RWPE2 (cell line): Measurements from ENCODE around the gene BAG1.

Experiments used
- ATAC-seq: fragments of 200-7000 bp; cut with Tn5 transposase; 3 replicates; pipeline ENCODE4 v1.9.1; 2021; ENCODE audit warnings: low read depth
- DNase-seq: peaks from one replicate; pipeline ENCODE4 v3.0.0-alpha.2; 2020; ENCODE audit warnings: low spot score
- H3K27ac ChIP-seq: fragments of 450-650 bp; 2 replicates; pipeline ENCODE4 v1.5.1; 2017; ENCODE audit warnings: mild to moderate bottlenecking; ENCODE audit not compliant: poor library complexity, severe bottlenecking
- H3K27me3 ChIP-seq: fragments of 250-450 bp; sonication (Bioruptor Pico); 2 replicates; pipeline ENCODE4 v1.5.1; 2021; ENCODE audit warnings: mild to moderate bottlenecking, moderate library complexity; ENCODE audit not compliant: insufficient read depth, poor library complexity, severe bottlenecking
- H3K36me3 ChIP-seq: fragments of 250-450 bp; sonication (Bioruptor Pico); 2 replicates; pipeline ENCODE4 v1.5.1; 2020; ENCODE audit warnings: low read depth, mild to moderate bottlenecking, moderate library complexity
- H3K4me1 ChIP-seq: fragments of 250-450 bp; sonication (Bioruptor Pico); 2 replicates; pipeline ENCODE4 v1.5.1; 2021; ENCODE audit warnings: mild to moderate bottlenecking, moderate library complexity; ENCODE audit not compliant: insufficient read depth, poor library complexity, severe bottlenecking
- H3K4me3 ChIP-seq: fragments of 250-450 bp; sonication (Bioruptor Pico); 2 replicates; pipeline ENCODE4 v1.5.1; 2021; ENCODE audit warnings: mild to moderate bottlenecking, moderate library complexity; ENCODE audit not compliant: severe bottlenecking
- H3K9me3 ChIP-seq: fragments of 250-450 bp; sonication (Bioruptor Pico); 2 replicates; pipeline ENCODE4 v1.5.1; 2021; ENCODE audit warnings: mild to moderate bottlenecking, moderate library complexity; ENCODE audit not compliant: severe bottlenecking
- TF ChIP-seq, protein P1 (sequence below): fragments of 450-650 bp; IDR thresholded peaks from one replicate; pipeline ENCODE4 v1.5.1; 2017; ENCODE audit warnings: mild to moderate bottlenecking, moderate library complexity; ENCODE audit not compliant: poor library complexity, severe bottlenecking

The BAG1 gene

DNA sequence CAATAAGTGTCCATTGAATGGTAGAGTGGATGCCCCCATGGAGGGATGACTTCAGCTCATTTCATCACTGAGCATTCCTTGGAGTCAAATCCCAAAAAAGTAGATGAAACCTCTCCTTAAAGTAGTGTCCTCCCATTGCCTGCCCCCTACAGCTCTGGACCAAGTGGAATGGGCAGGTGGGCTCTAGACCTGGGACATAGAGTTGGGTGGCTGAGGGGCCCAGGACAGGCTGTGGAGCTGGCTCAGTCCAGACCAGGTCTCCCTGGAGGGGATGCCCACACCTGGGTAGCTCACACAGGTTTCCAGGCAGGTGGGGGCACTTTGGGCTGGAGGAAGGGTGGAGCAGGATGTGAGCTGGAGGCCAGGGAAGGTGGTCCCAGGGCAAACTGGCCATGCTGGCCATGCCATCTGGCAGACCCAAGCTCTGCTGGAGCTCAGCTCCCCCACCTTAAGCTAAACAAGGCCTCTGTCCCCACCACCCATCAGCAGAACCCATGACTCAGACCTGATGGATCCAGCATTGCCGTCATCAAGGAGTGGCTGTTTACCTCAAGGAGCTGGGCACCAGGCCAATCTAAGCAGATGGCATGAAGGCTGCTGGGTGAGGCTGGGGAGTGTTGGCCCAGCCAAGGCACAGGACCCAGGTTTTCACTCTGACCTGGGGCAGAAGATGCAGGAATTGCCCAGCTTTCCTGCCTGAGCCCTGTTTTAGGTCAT lies 30.7 kb downstream of the BAG1 start:
- peak; percentile 79 for ATAC-seq

DNA sequence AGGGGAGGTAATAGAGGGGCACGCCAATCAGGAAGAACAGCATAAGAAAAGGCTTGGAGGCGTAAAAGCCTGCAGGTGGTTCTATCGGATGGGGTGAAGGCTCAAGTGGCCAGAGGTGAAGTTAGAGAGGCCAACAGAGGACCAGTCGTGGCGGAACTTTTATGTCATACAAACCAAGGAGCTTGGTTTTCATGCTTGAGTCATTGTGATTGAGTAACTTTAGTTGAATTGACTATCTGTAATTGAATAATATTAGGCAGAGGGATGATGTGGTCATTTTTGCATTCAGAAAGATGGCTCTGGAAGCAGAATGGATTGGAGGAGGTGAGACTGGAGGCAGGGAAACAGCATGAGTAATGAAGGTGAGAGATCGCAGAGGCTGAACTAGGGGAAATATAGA lies 31.7 kb downstream of the BAG1 start:
- H3K27ac ChIP-seq = peak overlapping the region; percentile 79
- ATAC-seq (no peak), DNase-seq (no peak)
- H3K36me3 ChIP-seq = no peaks in the 10 kb centered on the region
- no peaks in the 10 kb centered on the region for H3K9me3 ChIP-seq
- no peak overlapping the region for H3K4me3 ChIP-seq
- H3K27me3 ChIP-seq = no peaks in the 10 kb centered on the region
- peaks cover 50% of the 10 kb centered on the region for H3K4me1 ChIP-seq
- TF ChIP-seq, protein P1, sequence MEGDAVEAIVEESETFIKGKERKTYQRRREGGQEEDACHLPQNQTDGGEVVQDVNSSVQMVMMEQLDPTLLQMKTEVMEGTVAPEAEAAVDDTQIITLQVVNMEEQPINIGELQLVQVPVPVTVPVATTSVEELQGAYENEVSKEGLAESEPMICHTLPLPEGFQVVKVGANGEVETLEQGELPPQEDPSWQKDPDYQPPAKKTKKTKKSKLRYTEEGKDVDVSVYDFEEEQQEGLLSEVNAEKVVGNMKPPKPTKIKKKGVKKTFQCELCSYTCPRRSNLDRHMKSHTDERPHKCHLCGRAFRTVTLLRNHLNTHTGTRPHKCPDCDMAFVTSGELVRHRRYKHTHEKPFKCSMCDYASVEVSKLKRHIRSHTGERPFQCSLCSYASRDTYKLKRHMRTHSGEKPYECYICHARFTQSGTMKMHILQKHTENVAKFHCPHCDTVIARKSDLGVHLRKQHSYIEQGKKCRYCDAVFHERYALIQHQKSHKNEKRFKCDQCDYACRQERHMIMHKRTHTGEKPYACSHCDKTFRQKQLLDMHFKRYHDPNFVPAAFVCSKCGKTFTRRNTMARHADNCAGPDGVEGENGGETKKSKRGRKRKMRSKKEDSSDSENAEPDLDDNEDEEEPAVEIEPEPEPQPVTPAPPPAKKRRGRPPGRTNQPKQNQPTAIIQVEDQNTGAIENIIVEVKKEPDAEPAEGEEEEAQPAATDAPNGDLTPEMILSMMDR = no peak

More for the DNA sequence above, 30.7 kb downstream of the BAG1 start:
- Histone ChIP-seq H3K36me3 (no peaks in the 10 kb centered on the region), H3K27ac (peak overlapping the region; percentile 79), H3K9me3 (no peaks in the 10 kb centered on the region), H3K27me3 (no peaks in the 10 kb centered on the region), H3K4me3 (no peak overlapping the region), H3K4me1 (peaks cover 50% of the 10 kb centered on the region)
- TF ChIP-seq, protein P1 = no peak
- DNase-seq = peak; percentile 99

DNA sequence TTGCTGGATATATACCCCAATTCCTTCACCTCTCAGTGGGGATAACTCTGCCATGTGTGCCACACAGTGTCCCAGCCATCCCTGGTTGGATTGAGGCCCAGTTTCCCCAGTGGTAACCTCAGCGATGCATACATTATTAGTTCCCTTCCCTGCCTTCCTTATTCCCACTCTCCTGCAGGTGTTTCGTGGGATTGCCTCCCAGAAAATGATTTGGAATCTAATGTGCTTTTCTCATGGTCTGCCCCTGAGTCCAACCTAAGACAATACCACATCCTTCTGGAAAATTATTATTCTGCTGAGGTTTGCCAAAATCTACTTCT lies 32.9 kb downstream of the BAG1 start:
- H3K4me1 ChIP-seq = peaks cover 50% of the 10 kb centered on the region
- TF ChIP-seq, protein P1 = no peak
- ATAC-seq (no peak), DNase-seq (no peak)
- no peaks in the 10 kb centered on the region for H3K9me3 ChIP-seq
- H3K27me3 ChIP-seq = no peaks in the 10 kb centered on the region
- H3K4me3 ChIP-seq = no peak overlapping the region
- peak overlapping the region; percentile 79 for H3K27ac ChIP-seq
- no peaks in the 10 kb centered on the region for H3K36me3 ChIP-seq

DNA sequence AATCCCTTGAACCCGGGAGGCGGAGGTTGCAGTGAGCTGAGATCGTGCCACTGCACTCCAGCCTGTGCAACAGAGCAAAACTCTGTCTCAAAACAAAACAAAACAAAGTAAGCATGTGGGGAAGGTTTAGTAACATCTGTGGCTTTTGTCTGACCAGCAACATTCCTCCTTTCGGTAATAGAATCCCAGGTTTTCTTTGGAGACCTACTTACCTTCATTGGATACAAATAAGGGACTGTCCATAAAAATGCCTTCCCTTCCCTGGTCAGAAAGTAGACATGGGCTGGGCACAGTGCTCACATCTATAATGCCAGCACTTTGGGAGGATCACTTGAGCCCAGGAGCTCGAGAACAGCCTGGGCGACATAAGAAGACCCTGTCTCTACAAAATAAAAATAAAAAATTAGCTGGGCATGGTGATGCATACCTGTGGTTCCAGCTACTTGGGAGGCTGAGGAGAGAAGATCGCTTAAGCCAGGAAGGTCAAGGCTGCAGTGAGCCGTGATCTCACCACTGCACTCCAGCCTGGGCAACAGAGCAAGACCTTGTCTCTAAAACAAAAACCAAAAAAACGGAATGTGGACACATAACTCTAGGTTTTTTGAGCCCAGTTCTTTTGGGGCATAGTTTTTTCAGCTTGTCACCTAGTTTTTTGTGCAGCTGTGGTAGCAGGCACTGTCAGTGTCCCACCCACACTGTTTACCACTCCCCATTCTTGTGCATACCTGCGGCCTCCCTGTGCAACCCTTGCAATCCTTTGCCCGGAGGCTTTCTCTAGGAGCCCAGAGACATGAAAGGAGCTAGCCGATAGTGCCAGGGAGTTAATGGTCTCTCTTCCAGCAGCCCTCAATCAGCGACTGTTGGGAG lies 33.5 kb downstream of the BAG1 start:
- TF ChIP-seq, protein P1 = no peak

More for the DNA sequence above, 33.5 kb downstream of the BAG1 start:
- Histone ChIP-seq H3K4me3 (no peak overlapping the region), H3K36me3 (no peaks in the 10 kb centered on the region), H3K4me1 (peaks cover 50% of the 10 kb centered on the region), H3K27me3 (no peaks in the 10 kb centered on the region), H3K9me3 (no peaks in the 10 kb centered on the region), H3K27ac (peak overlapping the region; percentile 79)
- DNase-seq (no peak), ATAC-seq (no peak)
